ENCODE data around the gene BPIFB2.

Gene BPIFB2

DNA sequence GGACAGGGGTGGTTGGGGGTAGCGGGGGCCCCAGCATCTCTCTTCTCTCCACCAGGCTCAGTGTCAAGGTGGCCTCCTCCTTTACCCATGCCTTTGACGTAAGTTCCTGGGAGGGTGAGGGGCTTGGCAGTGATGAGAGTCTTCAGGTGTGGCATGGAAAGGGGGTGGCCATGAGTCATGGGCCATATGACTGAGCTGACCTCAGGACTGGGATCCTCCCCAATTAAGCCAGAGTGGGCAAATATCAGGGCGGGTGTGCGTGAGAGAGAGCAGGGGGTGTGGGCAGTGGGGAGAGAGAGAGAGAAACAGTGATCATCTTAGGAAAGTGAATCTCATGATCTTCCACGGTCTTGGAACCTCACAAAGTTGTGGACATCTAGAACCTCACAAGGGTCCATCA lies 63.7 kb downstream of the BPIFB2 start:
- TF ChIP-seq, protein P1, sequence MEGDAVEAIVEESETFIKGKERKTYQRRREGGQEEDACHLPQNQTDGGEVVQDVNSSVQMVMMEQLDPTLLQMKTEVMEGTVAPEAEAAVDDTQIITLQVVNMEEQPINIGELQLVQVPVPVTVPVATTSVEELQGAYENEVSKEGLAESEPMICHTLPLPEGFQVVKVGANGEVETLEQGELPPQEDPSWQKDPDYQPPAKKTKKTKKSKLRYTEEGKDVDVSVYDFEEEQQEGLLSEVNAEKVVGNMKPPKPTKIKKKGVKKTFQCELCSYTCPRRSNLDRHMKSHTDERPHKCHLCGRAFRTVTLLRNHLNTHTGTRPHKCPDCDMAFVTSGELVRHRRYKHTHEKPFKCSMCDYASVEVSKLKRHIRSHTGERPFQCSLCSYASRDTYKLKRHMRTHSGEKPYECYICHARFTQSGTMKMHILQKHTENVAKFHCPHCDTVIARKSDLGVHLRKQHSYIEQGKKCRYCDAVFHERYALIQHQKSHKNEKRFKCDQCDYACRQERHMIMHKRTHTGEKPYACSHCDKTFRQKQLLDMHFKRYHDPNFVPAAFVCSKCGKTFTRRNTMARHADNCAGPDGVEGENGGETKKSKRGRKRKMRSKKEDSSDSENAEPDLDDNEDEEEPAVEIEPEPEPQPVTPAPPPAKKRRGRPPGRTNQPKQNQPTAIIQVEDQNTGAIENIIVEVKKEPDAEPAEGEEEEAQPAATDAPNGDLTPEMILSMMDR (IDR thresholded peaks at IDR 0.05) = no peak
- DNase-seq (ENCODE audit: low spot score) = no peak
- H3K27ac ChIP-seq = no peak overlapping the region
- no peak overlapping the region for H3K4me3 ChIP-seq

GRCh38 chr20:33072362-33072761 lies 64.9 kb downstream of the BPIFB2 start:
- TF ChIP-seq, protein P1 (IDR thresholded peaks at IDR 0.05) = no peak
- Histone ChIP-seq H3K4me3 (no peak overlapping the region), H3K27ac (no peak overlapping the region)
- DNase-seq (ENCODE audit: low spot score) = no peak

GRCh38 chr20:33072813-33073212 lies 65.3 kb downstream of the BPIFB2 start:
- H3K27ac ChIP-seq = no peak overlapping the region
- TF ChIP-seq, protein P1 (IDR thresholded peaks at IDR 0.05) = no peak
- DNase-seq (ENCODE audit: low spot score) = no peak
- no peak overlapping the region for H3K4me3 ChIP-seq

Data from coronary artery (tissue), 2 donors.